NCI-H2171 treated with DMSO at 0.1 percent for 48 hours (cell line): ENCODE data around the gene TMEM31.
"Not testable (repeated sequence)": the region's sequence is repeated elsewhere in the genome, so short reads cannot be mapped to it uniquely, and the experiment has no call there.

Experiments
- DNase-seq: peaks from one replicate; lab custom pipeline; 2025; lab: John Stamatoyannopoulos, UW

Gene TMEM31

GRCh38 chrX:103726477-103726876, 15.8 kb downstream of the TMEM31 start:
- DNase-seq = no peak

- DNase-seq = no peak
These were observed 16.4 kb downstream of the TMEM31 start for GRCh38 chrX:103727115-103727514.

- no peak for DNase-seq
These were observed 18.3 kb downstream of the TMEM31 start for GRCh38 chrX:103729015-103729414.

- DNase-seq = no peak
These were observed 19.6 kb downstream of the TMEM31 start for GRCh38 chrX:103730147-103730795.

DNA sequence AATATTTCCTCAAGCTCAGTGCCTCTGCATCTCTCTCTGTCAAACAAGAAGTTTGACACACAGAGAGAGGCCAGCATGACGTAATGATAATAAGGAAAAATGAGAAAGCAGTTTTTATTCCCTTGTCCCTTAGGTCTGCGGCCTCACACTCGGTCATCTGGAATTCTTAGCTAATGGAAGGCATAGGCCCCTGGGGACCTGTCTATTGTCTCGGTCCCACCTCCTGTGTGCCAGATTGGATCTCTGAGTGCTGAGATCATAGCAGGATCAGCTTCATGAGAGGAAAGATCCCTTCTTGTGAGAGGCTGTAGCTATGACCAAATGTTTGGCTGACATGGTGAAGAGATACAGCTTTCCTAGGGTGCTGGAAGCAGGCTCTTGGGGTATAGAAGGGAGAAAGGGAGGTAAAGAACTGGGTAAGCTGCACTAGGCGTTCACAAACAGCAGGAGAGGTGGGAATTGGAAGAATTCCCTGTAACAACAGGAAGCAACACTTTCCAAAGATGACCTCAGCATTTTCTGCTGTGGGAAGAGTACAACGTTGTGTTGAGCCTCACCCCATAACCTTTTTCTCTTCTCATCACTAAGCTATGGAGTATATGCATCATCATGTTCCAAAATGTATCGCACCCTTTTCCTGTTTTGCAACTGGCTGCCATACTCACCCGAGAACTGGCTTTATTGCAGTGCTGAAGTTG, 20.2 kb downstream of the TMEM31 start:
- no peak for DNase-seq

DNA sequence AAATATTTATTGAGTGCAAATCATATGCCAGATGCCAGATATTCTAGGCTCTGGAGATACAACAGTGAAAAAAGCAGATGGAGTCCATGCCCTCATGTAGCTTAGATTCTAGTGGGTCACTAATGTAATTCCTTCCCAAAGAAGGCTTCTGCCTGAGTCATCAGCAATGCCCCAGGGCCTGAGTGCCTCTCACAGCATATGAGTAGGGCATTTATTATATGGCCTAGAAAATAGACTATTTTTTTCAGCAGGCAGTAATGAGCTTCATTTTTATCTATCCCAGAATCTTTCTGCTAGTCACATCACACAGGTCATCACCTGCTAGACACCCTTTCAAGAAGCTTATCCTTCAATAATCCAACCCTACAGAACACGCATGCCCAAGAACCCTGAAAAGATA, 22.3 kb downstream of the TMEM31 start:
- DNase-seq = no peak

DNA sequence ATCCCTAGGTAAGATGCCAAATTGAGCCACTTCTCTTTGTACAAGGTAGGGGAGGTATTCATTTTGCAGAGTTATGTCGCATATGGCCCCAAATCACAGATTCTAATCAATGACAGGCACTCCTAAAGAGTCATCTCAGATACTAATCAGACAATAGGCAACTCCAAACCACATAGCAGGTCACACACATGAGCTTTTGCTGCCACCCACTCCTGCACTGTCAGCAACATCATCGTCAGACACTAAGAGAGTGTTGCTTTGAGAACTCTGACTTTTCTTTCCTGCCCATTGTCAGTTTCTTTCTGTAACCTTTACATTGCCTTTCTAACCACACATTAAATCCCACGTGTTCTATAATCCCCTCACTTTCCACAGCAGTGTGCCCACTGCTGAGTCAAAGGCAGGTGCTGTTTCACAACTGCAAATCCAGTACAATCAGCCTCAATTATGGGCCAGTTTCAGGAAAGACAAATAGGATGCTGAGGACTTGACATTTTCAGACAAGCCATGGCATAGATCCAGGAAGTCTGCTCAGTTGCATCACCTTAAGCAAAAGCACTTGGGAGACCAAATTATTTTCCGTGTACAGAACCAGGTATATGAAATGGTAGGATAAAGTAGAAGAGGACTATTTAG, 23.5 kb downstream of the TMEM31 start:
- no peak for DNase-seq

DNA sequence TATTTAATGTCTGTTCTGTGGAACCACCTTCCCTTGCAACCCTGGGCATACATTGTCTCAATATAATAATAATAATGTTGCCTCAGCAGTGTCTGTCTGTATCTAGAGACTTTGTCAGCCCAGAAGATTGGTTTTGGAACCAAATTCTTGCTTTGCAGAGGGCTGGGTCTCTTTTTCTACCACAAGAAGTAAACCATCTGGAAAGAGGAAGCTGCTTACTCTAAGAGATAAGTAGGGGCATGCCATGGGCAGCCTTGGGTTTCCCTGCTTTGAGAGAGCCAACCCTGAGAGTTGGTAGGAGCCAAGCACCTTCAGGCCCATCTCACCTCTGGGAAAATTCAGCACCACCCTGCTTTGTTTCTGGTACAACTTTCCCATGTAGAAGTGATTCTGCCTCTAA, 27.0 kb downstream of the TMEM31 start:
- DNase-seq = no peak

GRCh38 chrX:103739421-103739820, 28.7 kb downstream of the TMEM31 start:
- no peak for DNase-seq

- no peak for DNase-seq
These were observed 31.2 kb downstream of the TMEM31 start for GRCh38 chrX:103741879-103742278.

DNA sequence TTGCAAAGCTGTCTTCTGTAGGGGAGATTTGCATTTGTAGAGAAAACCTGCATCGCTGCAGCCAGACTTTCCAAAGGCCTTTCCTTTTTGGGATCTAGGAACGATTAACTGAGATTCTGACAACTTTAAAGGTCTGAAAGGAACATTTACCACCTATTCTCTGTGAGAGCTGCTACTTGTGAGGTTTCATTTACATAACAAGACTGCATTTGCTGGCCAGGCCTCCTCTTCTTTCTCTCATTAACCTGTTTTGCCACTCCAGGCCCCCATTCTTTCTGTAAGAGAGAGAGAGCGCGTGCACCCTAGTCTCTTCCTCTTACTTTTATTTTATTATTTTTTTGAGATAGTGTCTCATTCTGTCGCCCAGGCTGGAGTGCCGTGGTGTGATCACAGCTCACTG, 31.6 kb downstream of the TMEM31 start:
- no peak for DNase-seq

GRCh38 chrX:103747163-103747562, 36.5 kb downstream of the TMEM31 start:
- DNase-seq = no peak

GRCh38 chrX:103754401-103754800, 43.7 kb downstream of the TMEM31 start:
- no peak for DNase-seq

GRCh38 chrX:103756736-103757135, 46.0 kb downstream of the TMEM31 start:
- no peak for DNase-seq

DNA sequence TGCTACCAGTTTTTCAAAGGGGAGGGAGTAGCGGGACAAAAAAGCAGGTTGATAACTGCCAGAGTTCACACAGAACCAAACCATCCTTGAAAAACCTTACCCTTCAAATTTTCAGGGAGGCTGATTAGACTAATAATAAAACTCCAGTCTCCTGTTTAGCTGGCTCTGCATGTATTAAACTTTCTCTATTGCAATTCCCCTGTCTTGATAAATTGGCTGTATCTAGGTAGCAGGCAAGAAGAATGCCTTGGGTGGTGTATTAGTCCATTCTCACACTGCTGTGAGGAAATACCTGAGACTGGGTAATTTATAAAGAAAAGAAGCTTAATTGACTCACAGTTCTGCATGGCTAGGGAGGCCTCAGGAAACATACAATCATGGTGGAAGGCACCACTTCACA, 47.8 kb downstream of the TMEM31 start:
- no peak for DNase-seq

- DNase-seq = not testable (repeated sequence)
These were observed 52.8 kb downstream of the TMEM31 start for GRCh38 chrX:103763541-103763940.
